ENCODE data around the gene DENND1A. TPM values are rescaled to one million over a fixed set of nuclear protein-coding genes. Genes with fewer than 3 reads are reported as not detected.

DENND1A gene
- total and polyA plus RNA-seq, 2 of the 13 experiments (the other 11 are each of a cell fraction or from before 2014, with no cell fraction given): 14.8 to 30.1 TPM

DNA sequence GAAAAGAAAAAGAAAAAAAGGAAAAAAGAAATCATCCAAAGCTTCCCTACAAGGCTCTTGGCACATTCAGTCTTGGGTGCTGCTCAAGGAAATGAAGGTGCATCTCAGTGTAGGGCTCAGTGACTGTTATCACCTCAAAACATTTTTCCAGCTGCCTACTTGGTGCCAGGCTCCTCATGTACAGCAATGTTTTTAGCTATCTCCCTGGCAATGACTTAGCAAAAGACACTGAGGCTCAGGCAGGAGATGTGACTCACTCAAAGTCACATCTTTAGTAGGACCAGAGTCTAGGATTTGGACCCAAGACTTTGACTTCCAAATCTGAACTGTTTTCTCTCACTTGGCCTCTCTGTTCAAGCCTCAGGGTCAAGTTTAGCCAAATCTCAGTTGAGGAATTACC lies 309.7 kb downstream of the DENND1A start:
- Histone ChIP-seq H3K79me2 (ENCODE audit: insufficient read depth, low read length) (no peaks in the 10 kb centered on the region), H3K9me3 (ENCODE audit: low read length) (no peaks in the 10 kb centered on the region), H3K4me3 (replicated peaks in 1 of 3; ENCODE audit: insufficient read depth in 1 of 3, low read depth in 2 of 3, low read length in 3 of 3) (no peak overlapping the region), H3K4me1 (ENCODE audit: insufficient read depth, low read length) (no peaks in the 10 kb centered on the region), H3K4me2 (ENCODE audit: low read depth, low read length) (no peak overlapping the region), H4K20me1 (ENCODE audit: insufficient read depth, low read length) (no peaks in the 10 kb centered on the region), H2AFZ (ENCODE audit: low read length) (no peak overlapping the region), H3K9ac (ENCODE audit: insufficient read depth, low read depth, low read length) (no peak overlapping the region), H3K36me3 (replicated peaks in 1 of 2; ENCODE audit: control insufficient read depth in 1 of 2, insufficient read depth in 2 of 2, low read length in 2 of 2) (peaks cover 3 to 21% of the 10 kb centered on the region in 2 experiments; a peak in 3 of 5 replicates), H3K27me3 (ENCODE audit: control insufficient read depth in 1 of 2, insufficient read depth in 2 of 2, low read length in 2 of 2) (no peaks in the 10 kb centered on the region), H3K27ac (ENCODE audit: extremely low read length, insufficient read depth, low read length) (no peak overlapping the region)
- in situ Hi-C loops (cut with HindIII; ENCODE audit: extremely low pct_ligation_motif_present, low pct_unique_long_range_greater_than_20kb): no loop called here
- CTCF ChIA-PET (ENCODE audit: low intra/inter-chr PET ratio, low total read pairs): no interaction called here
- TF ChIP-seq ARID2 (CRISPR knock-in tag; IDR thresholded peaks at IDR 0.05; ENCODE audit: borderline replicate concordance) (no peak), ZNF430 (CRISPR knock-in tag; IDR thresholded peaks at IDR 0.05) (no peak), ZNF326 (CRISPR knock-in tag; IDR thresholded peaks at IDR 0.05; ENCODE audit: borderline replicate concordance) (no peak), NBN (conservative IDR thresholded peaks at IDR 0.05) (no peak), CTCF (CRISPR knock-in tag; IDR thresholded peaks at IDR 0.05) (no peak), GATAD1 (CRISPR knock-in tag; IDR thresholded peaks at IDR 0.05) (no peak), FIP1L1 (IDR thresholded peaks at IDR 0.05; ENCODE audit: borderline replicate concordance, insufficient read depth, low read depth, low read length) (no peak), ZNF615 (CRISPR knock-in tag; IDR thresholded peaks at IDR 0.05; ENCODE audit: borderline replicate concordance) (no peak)
- TF ChIP-seq, protein P1, sequence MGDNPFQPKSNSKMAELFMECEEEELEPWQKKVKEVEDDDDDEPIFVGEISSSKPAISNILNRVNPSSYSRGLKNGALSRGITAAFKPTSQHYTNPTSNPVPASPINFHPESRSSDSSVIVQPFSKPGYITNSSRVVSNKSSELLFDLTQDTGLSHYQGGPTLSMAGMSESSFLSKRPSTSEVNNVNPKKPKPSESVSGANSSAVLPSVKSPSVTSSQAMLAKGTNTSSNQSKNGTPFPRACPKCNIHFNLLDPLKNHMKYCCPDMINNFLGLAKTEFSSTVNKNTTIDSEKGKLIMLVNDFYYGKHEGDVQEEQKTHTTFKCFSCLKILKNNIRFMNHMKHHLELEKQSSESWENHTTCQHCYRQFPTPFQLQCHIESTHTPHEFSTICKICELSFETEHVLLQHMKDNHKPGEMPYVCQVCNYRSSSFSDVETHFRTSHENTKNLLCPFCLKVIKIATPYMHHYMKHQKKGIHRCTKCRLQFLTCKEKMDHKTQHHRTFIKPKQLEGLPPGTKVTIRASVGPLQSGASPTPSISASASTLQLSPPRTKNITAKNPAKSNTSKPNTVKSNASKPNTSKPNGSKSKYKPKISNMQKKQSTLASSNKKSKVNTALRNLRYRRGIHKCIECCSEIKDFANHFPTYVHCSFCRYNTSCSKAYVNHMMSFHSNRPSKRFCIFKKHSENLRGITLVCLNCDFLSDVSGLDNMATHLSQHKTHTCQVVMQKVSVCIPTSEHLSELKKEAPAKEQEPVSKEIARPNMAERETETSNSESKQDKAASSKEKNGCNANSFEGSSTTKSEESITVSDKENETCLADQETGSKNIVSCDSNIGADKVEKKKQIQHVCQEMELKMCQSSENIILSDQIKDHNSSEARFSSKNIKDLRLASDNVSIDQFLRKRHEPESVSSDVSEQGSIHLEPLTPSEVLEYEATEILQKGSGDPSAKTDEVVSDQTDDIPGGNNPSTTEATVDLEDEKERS (CRISPR knock-in tag; IDR thresholded peaks at IDR 0.05): no peak
- ATAC-seq: no peak
- BruUV-seq (replicated peaks): no TSS peak
- FAIRE-seq: no peak
- DNase-seq (ENCODE audit: low spot score): no peak
- intact Hi-C loops (cut with micrococcal nuclease; ENCODE audit: unreplicated experiment): no loop called here
- POLR2A ChIA-PET: no interaction called here
